Endothelial cell of umbilical vein (primary cell): Measurements from ENCODE around the gene SMARCD3. TPM values are rescaled to one million over a fixed set of nuclear protein-coding genes. Genes with fewer than 3 reads are reported as not detected.

Experiments
- BruUV-seq: library from RNA; stranded (reverse); fragments of 400-500 nt; replicated peaks from 2 replicates; lab custom pipeline; 2021; lab: Mats Ljungman, UMichigan
- CTCF ChIA-PET: fragments of 300-600, 350-600 bp; sonication (Branson Sonifier 250); formaldehyde crosslinking; loops from one replicate; lab custom pipeline; 2021; ENCODE audit warnings: antibody characterized with exemption, inconsistent platforms; lab: Charles Lee
- POLR2A ChIA-PET: fragments of 300-600, 350-600 bp; sonication (Branson Sonifier 250); formaldehyde crosslinking; loops from one replicate; lab custom pipeline; 2021; ENCODE audit warnings: antibody characterized with exemption, inconsistent platforms; lab: Charles Lee
- DNase-seq: peaks from one replicate; pipeline ENCODE4 v3.0.0-alpha.2; 2011; ENCODE audit warnings: low read depth, low spot score
- FAIRE-seq: peaks from 2 replicates; lab custom pipeline; 2011; peaks lifted over from hg19 to GRCh38; lab: Jason Lieb, UNC
- H2AFZ ChIP-seq: 2 replicates; pipeline ENCODE4 v1.6.0; 2012; ENCODE audit warnings: low read depth, low read length, control low read depth, inconsistent platforms
- H3K27ac ChIP-seq: 2 replicates; pipeline ENCODE4 v1.5.1; 2011; ENCODE audit warnings: low read depth, mild to moderate bottlenecking, control low read depth, low read length, moderate library complexity; ENCODE audit not compliant: insufficient read depth
- H3K27me3 ChIP-seq, 2 experiments: 2 replicates each; pipeline versions ENCODE4 v1.6.0 to v1.6.1; 2011; ENCODE audit warnings: low read length in 2 of 2, mixed read lengths in 1 of 2; ENCODE audit not compliant: control insufficient read depth in 2 of 2, insufficient read depth in 2 of 2
- H3K36me3 ChIP-seq, 2 experiments: 2 replicates in 1 of 2; 3 replicates in 1 of 2; pipeline ENCODE4 v1.5.1; 2011; ENCODE audit warnings: low read length in 2 of 2, mild to moderate bottlenecking in 1 of 2, moderate library complexity in 1 of 2; ENCODE audit not compliant: control insufficient read depth in 2 of 2, insufficient read depth in 2 of 2; ENCODE audit errors: extremely low read depth in 1 of 2
- H3K4me1 ChIP-seq: 3 replicates; pipeline ENCODE4 v1.5.1; 2011; ENCODE audit warnings: mild to moderate bottlenecking, low read length; ENCODE audit not compliant: control insufficient read depth, insufficient read depth; ENCODE audit errors: extremely low read depth
- H3K4me2 ChIP-seq: 2 replicates; pipeline ENCODE4 v1.6.1; 2011; ENCODE audit warnings: low read length, control low read depth, mixed read lengths; ENCODE audit not compliant: insufficient read depth
- H3K4me3 ChIP-seq, 3 experiments: fragments of 200-600 bp in 1 of 3; sonication (generic), shearing (Covaris generic) in 1 of 3; replicated peaks in 1 of 3; 2 replicates each; pipeline ENCODE4 v1.5.1; 2011 to 2016; ENCODE audit warnings: control low read depth in 3 of 3, low read length in 3 of 3, mild to moderate bottlenecking in 2 of 3, inconsistent platforms in 1 of 3, low read depth in 1 of 3, moderate library complexity in 1 of 3; ENCODE audit not compliant: insufficient read depth in 1 of 3
- H3K79me2 ChIP-seq: 2 replicates; pipeline ENCODE4 v1.6.0; 2012; ENCODE audit warnings: low read length, inconsistent platforms; ENCODE audit not compliant: control insufficient read depth, insufficient read depth
- H3K9ac ChIP-seq: replicated peaks from 2 replicates; pipeline ENCODE3; 2011; ENCODE audit warnings: low read length, control low read depth; ENCODE audit not compliant: insufficient read depth; ENCODE audit errors: extremely low read depth
- H3K9me1 ChIP-seq: replicated peaks from 3 replicates; pipeline ENCODE4 v1.6.0; 2011; ENCODE audit warnings: mild to moderate bottlenecking, low read length; ENCODE audit not compliant: control insufficient read depth, insufficient read depth; ENCODE audit errors: extremely low read depth
- H3K9me3 ChIP-seq: replicated peaks from 2 replicates; pipeline ENCODE4 v1.5.1; 2012; ENCODE audit warnings: low read length, inconsistent platforms; ENCODE audit not compliant: control insufficient read depth, insufficient read depth
- H4K20me1 ChIP-seq: replicated peaks from 2 replicates; pipeline ENCODE3; 2011; ENCODE audit warnings: mild to moderate bottlenecking, low read length; ENCODE audit not compliant: control insufficient read depth, insufficient read depth; ENCODE audit errors: extremely low read depth
- EZH2 ChIP-seq: IDR thresholded peaks from 2 replicates; pipeline ENCODE4 v1.6.1; 2012; ENCODE audit warnings: borderline replicate concordance, low read depth, mild to moderate bottlenecking, moderate library complexity, low read length, inconsistent platforms; ENCODE audit not compliant: severe bottlenecking
- FOS ChIP-seq: IDR thresholded peaks from 2 replicates; pipeline ENCODE4 v1.6.1; 2011; ENCODE audit warnings: mild to moderate bottlenecking, low read length, moderate library complexity, borderline replicate concordance; ENCODE audit not compliant: insufficient read depth
- GATA2 ChIP-seq: IDR thresholded peaks from 2 replicates; pipeline ENCODE4 v1.7.0; 2011; ENCODE audit warnings: low read depth, mild to moderate bottlenecking, moderate library complexity, mixed read lengths, low read length; ENCODE audit not compliant: insufficient read length, insufficient read depth
- JUN ChIP-seq: IDR thresholded peaks from 2 replicates; pipeline ENCODE4 v1.6.1; 2011; ENCODE audit warnings: borderline replicate concordance, low read depth; ENCODE audit not compliant: insufficient read length, insufficient read depth
- MYC ChIP-seq: IDR thresholded peaks from one replicate; pipeline ENCODE4 v1.6.1; 2011; ENCODE audit warnings: mild to moderate bottlenecking, low read depth, low read length
- POLR2A ChIP-seq: IDR thresholded peaks from 2 replicates; pipeline ENCODE4 v1.6.1; 2012; ENCODE audit warnings: low read depth, mild to moderate bottlenecking, control low read depth, low read length
- POLR2AphosphoS5 ChIP-seq: IDR thresholded peaks from 2 replicates; pipeline ENCODE4 v1.6.1; 2012; ENCODE audit warnings: low read depth, mild to moderate bottlenecking, control low read depth, low read length, moderate library complexity; ENCODE audit not compliant: insufficient read depth
- dilution Hi-C: fragments of 300-500 bp; cut with MboI; formaldehyde crosslinking; loops from one replicate; pipeline ENCODE4 v1.15.0; 2019; ENCODE audit warnings: low sequenced_read_pairs; ENCODE audit not compliant: extremely low pct_ligation_motif_present
- intact Hi-C: fragments of 100-400 bp; cut with micrococcal nuclease; formaldehyde crosslinking; loops from one replicate; pipeline ENCODE4 v1.10.0; 2022
- polyA plus RNA-seq, 4 experiments: library from polyadenylated mRNA; depleted of rRNA in 3 of 4; stranded (reverse) in 3 of 4; unstranded in 1 of 4; fragments of >200 nt; gene quantifications; 2 replicates each; pipeline versions ENCODE4 v1.2.1 to v1.2.3, GENCODE V29; 2011 to 2012; ENCODE audit warnings: missing spikeins in 1 of 4
- total RNA-seq: library from RNA; stranded (reverse); gene quantifications from 2 replicates; pipeline ENCODE4 v1.2.3, GENCODE V29; 2021
- TF ChIP-seq, protein P1 (sequence below): IDR thresholded peaks from 2 replicates; pipeline ENCODE4 v1.6.1; 2011; ENCODE audit not compliant: insufficient read depth, insufficient read length
- TF ChIP-seq, protein P2 (sequence below), 2 donors: IDR thresholded peaks; 1 replicate in 1 of 2; 2 replicates in 1 of 2; pipeline ENCODE4 v1.5.1; 2011; ENCODE audit warnings: low read length in 2 of 2, mild to moderate bottlenecking in 2 of 2, moderate library complexity in 2 of 2, control low read depth in 1 of 2, inconsistent platforms in 1 of 2, low read depth in 1 of 2; ENCODE audit not compliant: insufficient read depth in 1 of 2; ENCODE audit errors: extremely low read depth in 1 of 2

The SMARCD3 gene
- total and polyA plus RNA-seq, 2 donors (not counting 3 experiments of a cell fraction or from before 2014, with no cell fraction given): 6.1 to 8.5 TPM

DNA sequence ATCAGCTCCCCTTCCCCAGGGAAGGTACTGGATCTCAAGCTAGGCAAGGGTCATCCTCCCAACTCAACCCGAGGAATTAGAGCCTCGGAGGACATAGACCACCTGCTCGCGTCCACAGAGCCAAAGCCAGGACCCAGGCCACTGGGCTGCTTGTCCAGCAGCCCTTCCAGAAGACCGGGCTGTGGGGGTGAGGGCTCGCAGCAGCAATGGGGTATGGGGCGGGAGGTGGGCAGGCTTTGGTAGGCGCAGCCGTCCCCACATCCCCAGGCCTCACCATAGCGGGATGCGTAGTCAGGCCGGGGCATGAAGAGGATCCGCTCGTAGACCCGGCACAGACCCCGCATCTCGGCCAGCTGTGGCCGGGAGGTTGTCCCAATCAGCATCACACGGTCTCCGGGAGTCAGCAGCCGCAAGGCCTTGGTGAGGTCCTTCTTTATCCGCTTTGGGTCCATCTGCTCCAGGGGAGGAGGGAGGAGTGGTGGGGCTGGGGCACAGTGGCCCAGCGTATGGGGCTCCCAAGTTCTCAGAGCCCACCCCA lies 56.4 kb downstream of the SMARCD3 start:
- Histone ChIP-seq H3K9ac (no peak overlapping the region), H3K27ac (no peak overlapping the region), H3K4me2 (no peak overlapping the region), H3K9me3 (no peaks in the 10 kb centered on the region), H3K79me2 (no peaks in the 10 kb centered on the region), H3K4me1 (no peaks in the 10 kb centered on the region), H4K20me1 (no peaks in the 10 kb centered on the region), H3K9me1 (no peaks in the 10 kb centered on the region), H3K4me3 (no peak overlapping the region), H3K36me3 (no peaks in the 10 kb centered on the region), H3K27me3 (peaks cover 17% of the 10 kb centered on the region in 2 experiments), H2AFZ (no peak overlapping the region)
- TF ChIP-seq GATA2: no peak
- intact Hi-C loops: no loop called here
- ChIA-PET CTCF (no interaction called here), POLR2A (no interaction called here)
- FAIRE-seq: no peak
- dilution Hi-C loops: no loop called here
- DNase-seq: no peak
- no TSS peak for BruUV-seq

DNA sequence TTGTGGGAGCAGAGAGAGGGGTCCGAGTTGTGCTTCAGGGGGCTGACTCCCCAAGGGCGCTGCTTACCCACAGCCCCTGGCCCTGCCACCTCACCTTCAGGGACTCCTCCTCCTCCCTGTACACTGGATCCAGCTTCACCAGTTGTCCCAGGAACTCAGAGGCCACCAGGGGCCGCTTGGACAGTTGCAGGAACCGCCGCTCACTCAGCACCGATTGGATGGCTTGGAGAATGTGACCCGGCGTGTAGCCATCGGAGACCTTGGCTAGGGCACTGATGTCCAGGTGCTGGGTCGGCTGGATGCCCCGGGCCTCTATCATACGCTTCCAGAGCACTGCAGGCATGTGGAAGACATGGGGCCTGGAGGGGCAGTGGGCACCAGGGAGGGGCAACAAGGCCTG lies 57.0 kb downstream of the SMARCD3 start:
- CTCF ChIA-PET: no interaction called here

More for the DNA sequence above, 57.0 kb downstream of the SMARCD3 start:
- FAIRE-seq (no peak), DNase-seq (no peak)
- Histone ChIP-seq H3K4me3 (no peak overlapping the region), H4K20me1 (no peaks in the 10 kb centered on the region), H3K36me3 (no peaks in the 10 kb centered on the region), H3K27ac (no peak overlapping the region), H3K79me2 (no peaks in the 10 kb centered on the region), H3K4me2 (no peak overlapping the region), H3K27me3 (peaks cover 17% of the 10 kb centered on the region in 2 experiments), H3K9me3 (no peaks in the 10 kb centered on the region), H3K9me1 (no peaks in the 10 kb centered on the region), H3K4me1 (no peaks in the 10 kb centered on the region), H3K9ac (no peak overlapping the region), H2AFZ (no peak overlapping the region)
- no peak for TF ChIP-seq FOS
- TF ChIP-seq JUN: no peak
- TF ChIP-seq, protein P1, sequence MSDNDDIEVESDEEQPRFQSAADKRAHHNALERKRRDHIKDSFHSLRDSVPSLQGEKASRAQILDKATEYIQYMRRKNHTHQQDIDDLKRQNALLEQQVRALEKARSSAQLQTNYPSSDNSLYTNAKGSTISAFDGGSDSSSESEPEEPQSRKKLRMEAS: no peak
- TF ChIP-seq POLR2A: no peak
- TF ChIP-seq, protein P2, sequence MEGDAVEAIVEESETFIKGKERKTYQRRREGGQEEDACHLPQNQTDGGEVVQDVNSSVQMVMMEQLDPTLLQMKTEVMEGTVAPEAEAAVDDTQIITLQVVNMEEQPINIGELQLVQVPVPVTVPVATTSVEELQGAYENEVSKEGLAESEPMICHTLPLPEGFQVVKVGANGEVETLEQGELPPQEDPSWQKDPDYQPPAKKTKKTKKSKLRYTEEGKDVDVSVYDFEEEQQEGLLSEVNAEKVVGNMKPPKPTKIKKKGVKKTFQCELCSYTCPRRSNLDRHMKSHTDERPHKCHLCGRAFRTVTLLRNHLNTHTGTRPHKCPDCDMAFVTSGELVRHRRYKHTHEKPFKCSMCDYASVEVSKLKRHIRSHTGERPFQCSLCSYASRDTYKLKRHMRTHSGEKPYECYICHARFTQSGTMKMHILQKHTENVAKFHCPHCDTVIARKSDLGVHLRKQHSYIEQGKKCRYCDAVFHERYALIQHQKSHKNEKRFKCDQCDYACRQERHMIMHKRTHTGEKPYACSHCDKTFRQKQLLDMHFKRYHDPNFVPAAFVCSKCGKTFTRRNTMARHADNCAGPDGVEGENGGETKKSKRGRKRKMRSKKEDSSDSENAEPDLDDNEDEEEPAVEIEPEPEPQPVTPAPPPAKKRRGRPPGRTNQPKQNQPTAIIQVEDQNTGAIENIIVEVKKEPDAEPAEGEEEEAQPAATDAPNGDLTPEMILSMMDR (IDR thresholded peaks at IDR 0.05; ENCODE audit: extremely low read depth in 1 of 2, insufficient read depth in 1 of 2, low read depth in 1 of 2, low read length in 2 of 2): no peak
- TF ChIP-seq MYC: no peak
- no peak for TF ChIP-seq EZH2
- no peak for TF ChIP-seq GATA2
- TF ChIP-seq POLR2AphosphoS5: no peak
- dilution Hi-C loops: no loop called here
- intact Hi-C loops: no loop called here
- POLR2A ChIA-PET: no interaction called here
- BruUV-seq: no TSS peak
